HG02884 (cell line): ENCODE measurements around the gene TSHZ1.

Experiments used
- ATAC-seq: cut with Tn5 transposase; IDR thresholded peaks from one replicate; pipeline ENCODE4 v1.9.1; 2021; ENCODE audit warnings: mild to moderate bottlenecking, moderate library complexity; ENCODE audit not compliant: unreplicated experiment

TSHZ1 gene

GRCh38 chr18:75338631-75339030, 128.0 kb downstream of the TSHZ1 start:
- no peak for ATAC-seq
